Trophoblast cell (in vitro differentiated cells and primary cell): Measurements from ENCODE around the gene PLXNA2.

Experiments used
- DNase-seq, 2 donors: peaks; one replicate each; pipeline ENCODE4 v3.0.0-alpha.2; 2016
- H2AFZ ChIP-seq: 2 replicates; pipeline ENCODE4 v1.6.1; 2013; ENCODE audit warnings: low read length, moderate library complexity, mild to moderate bottlenecking; ENCODE audit not compliant: insufficient read depth, poor library complexity
- H2AK5ac ChIP-seq: 2 replicates; pipeline ENCODE4 v1.6.1; 2013; ENCODE audit warnings: mild to moderate bottlenecking, low read length
- H2BK120ac ChIP-seq: 2 replicates; pipeline ENCODE4 v1.6.1; 2013; ENCODE audit warnings: low read length, mild to moderate bottlenecking, moderate library complexity; ENCODE audit not compliant: insufficient read depth, poor library complexity
- H2BK12ac ChIP-seq: 2 replicates; pipeline ENCODE4 v1.6.1; 2013; ENCODE audit warnings: mild to moderate bottlenecking, low read length, moderate library complexity
- H2BK5ac ChIP-seq: 2 replicates; pipeline ENCODE4 v1.6.1; 2013; ENCODE audit warnings: low read length, low read depth, moderate library complexity, mild to moderate bottlenecking; ENCODE audit not compliant: poor library complexity
- H3K14ac ChIP-seq: 2 replicates; pipeline ENCODE4 v1.6.1; 2013; ENCODE audit warnings: mild to moderate bottlenecking, low read length
- H3K18ac ChIP-seq: 2 replicates; pipeline ENCODE4 v1.6.1; 2013; ENCODE audit warnings: mild to moderate bottlenecking, low read length
- H3K23ac ChIP-seq: 2 replicates; pipeline ENCODE4 v1.6.1; 2013; ENCODE audit warnings: low read length
- H3K27ac ChIP-seq: 2 replicates; pipeline ENCODE4 v1.5.1; 2013; ENCODE audit warnings: low read depth, mild to moderate bottlenecking, inconsistent platforms, low read length, moderate library complexity
- H3K27me3 ChIP-seq: 2 replicates; pipeline ENCODE4 v1.6.1; 2013; ENCODE audit warnings: inconsistent platforms, mild to moderate bottlenecking, low read length, moderate library complexity; ENCODE audit not compliant: insufficient read depth
- H3K36me3 ChIP-seq, 2 experiments: 1 replicate in 1 of 2; 2 replicates in 1 of 2; pipeline ENCODE4 v1.6.1; 2013; ENCODE audit warnings: low read length in 2 of 2, mild to moderate bottlenecking in 2 of 2, moderate library complexity in 1 of 2; ENCODE audit not compliant: insufficient read depth in 2 of 2, control insufficient read depth in 1 of 2
- H3K4ac ChIP-seq: 2 replicates; pipeline ENCODE4 v1.6.1; 2013; ENCODE audit warnings: low read depth, mild to moderate bottlenecking, low read length, moderate library complexity
- H3K4me1 ChIP-seq, 2 experiments: 1 replicate in 1 of 2; 2 replicates in 1 of 2; pipeline ENCODE4 v1.6.1; 2013; ENCODE audit warnings: low read length in 2 of 2, mild to moderate bottlenecking in 2 of 2, moderate library complexity in 1 of 2; ENCODE audit not compliant: insufficient read depth in 2 of 2, control insufficient read depth in 1 of 2
- H3K4me2 ChIP-seq: 2 replicates; pipeline ENCODE4 v1.6.1; 2013; ENCODE audit warnings: inconsistent platforms, mild to moderate bottlenecking, low read length, moderate library complexity
- H3K4me3 ChIP-seq: 2 replicates; pipeline ENCODE4 v1.5.1; 2013; ENCODE audit warnings: mild to moderate bottlenecking, low read depth, low read length, inconsistent platforms
- H3K79me1 ChIP-seq: one replicate; pipeline ENCODE4 v1.6.1; 2013; ENCODE audit warnings: low read length
- H3K79me2 ChIP-seq: 2 replicates; pipeline ENCODE4 v1.6.1; 2013; ENCODE audit warnings: low read length, mild to moderate bottlenecking; ENCODE audit not compliant: control insufficient read depth, insufficient read depth, poor library complexity
- H3K9ac ChIP-seq: 2 replicates; pipeline ENCODE4 v1.6.1; 2013; ENCODE audit warnings: mild to moderate bottlenecking, low read length
- H3K9me3 ChIP-seq: 2 replicates; pipeline ENCODE4 v1.6.1; 2013; ENCODE audit warnings: low read depth, mild to moderate bottlenecking, control low read depth, inconsistent platforms, low read length; ENCODE audit not compliant: insufficient read depth
- H4K12ac ChIP-seq: 2 replicates; pipeline ENCODE4 v1.6.1; 2013; ENCODE audit warnings: low read depth, mild to moderate bottlenecking, low read length, moderate library complexity
- H4K8ac ChIP-seq: 2 replicates; pipeline ENCODE4 v1.6.1; 2013; ENCODE audit warnings: low read depth, mild to moderate bottlenecking, low read length, moderate library complexity
- H4K91ac ChIP-seq: one replicate; pipeline ENCODE4 v1.6.1; 2013; ENCODE audit warnings: low read depth, mild to moderate bottlenecking, low read length, moderate library complexity
- WGBS: extraction: QIAGEN DNeasy Blood & Tissue Kit; methylation state at CpG from one replicate; pipeline ENCODE4 v1.1.7; 2013; ENCODE audit warnings: missing lambda C conversion rate; ENCODE audit not compliant: insufficient read length, insufficient coverage; ENCODE audit errors: extremely low coverage; 5-methylcytosine and 5-hydroxymethylcytosine counted together

The PLXNA2 gene

DNA sequence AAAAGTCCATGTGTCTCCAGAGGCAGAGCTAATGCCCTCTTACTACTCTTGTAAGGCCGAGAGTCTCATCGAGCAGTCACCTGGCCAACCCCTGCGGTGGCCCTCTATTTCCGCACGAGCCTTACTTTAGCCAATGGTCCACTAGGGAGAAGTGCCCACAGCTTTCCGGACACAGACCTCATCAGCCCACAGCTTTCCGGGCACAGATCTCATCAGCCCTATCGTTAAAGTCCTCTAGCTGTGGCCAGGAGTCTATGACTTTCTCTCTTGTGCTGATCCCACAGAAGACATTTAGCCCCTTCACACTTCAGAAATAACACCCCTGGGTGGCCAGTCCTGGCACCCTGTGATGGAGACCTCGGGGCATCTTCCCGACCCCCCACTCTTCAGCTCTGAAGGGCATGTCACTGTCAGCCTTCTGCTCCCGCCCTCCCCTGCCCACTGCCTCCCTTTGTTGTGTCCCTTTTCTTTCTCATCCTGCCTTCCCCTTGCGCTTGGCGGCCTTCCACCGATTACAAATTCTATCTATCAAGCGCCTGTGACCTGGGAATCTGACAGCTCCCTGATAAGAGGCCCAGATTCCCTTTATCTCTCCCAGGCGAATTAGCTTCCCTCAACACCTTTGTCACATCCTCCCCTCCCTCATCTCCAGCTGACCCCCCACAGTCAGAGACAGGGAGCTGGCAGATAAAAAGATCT is 161.0 kb downstream of the PLXNA2 start:
- Histone ChIP-seq H3K4me1 (no peaks in the 10 kb centered on the region), H3K27ac (no peak overlapping the region), H2AK5ac (no peak overlapping the region), H3K79me1 (no peaks in the 10 kb centered on the region), H3K14ac (no peak overlapping the region), H2BK120ac (no peak overlapping the region), H3K4me2 (no peak overlapping the region), H3K9ac (no peak overlapping the region), H3K18ac (no peak overlapping the region), H2BK5ac (no peak overlapping the region), H3K9me3 (peaks cover 2% of the 10 kb centered on the region), H3K36me3 (peaks cover 53 to 70% of the 10 kb centered on the region in 2 experiments), H4K8ac (no peak overlapping the region), H3K4me3 (no peak overlapping the region), H4K12ac (no peak overlapping the region), H2AFZ (no peak overlapping the region), H3K23ac (no peak overlapping the region), H3K4ac (no peak overlapping the region), H3K27me3 (no peaks in the 10 kb centered on the region), H2BK12ac (no peak overlapping the region), H4K91ac (no peak overlapping the region), H3K79me2 (no peaks in the 10 kb centered on the region)
- WGBS: no CpG with 5 or more reads among the region's 16 CpGs
- DNase-seq: no peak

DNA sequence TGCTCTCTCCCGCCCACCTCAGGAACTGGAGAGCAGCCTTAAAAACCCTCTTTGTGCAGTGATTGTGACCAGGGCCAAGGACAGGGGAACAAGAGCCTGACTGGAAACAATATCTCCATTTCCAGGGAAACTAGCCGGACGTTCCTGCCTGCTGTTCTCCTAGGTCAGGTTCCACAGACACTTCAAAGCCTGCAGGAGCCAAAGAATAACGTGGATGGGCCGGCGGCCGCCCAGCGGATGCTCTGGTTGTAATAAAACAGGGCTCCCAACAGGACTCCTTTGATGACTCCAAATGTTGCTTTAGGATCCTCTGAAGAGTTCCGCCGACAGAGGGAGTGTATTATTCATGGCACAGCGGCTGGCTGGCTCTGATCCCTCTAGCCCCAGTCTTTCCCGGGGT is 162.2 kb downstream of the PLXNA2 start:
- Histone ChIP-seq H3K27ac (no peak overlapping the region), H3K23ac (no peak overlapping the region), H3K9ac (no peak overlapping the region), H2BK12ac (no peak overlapping the region), H3K18ac (no peak overlapping the region), H3K27me3 (no peaks in the 10 kb centered on the region), H4K12ac (no peak overlapping the region), H3K36me3 (peaks cover 59 to 71% of the 10 kb centered on the region in 2 experiments), H3K4me2 (no peak overlapping the region), H3K4ac (no peak overlapping the region), H3K79me1 (no peaks in the 10 kb centered on the region), H3K9me3 (peaks cover 2% of the 10 kb centered on the region), H2BK120ac (no peak overlapping the region), H2AK5ac (no peak overlapping the region), H2AFZ (no peak overlapping the region), H3K14ac (no peak overlapping the region), H2BK5ac (no peak overlapping the region), H3K4me1 (no peaks in the 10 kb centered on the region), H3K4me3 (no peak overlapping the region), H4K91ac (no peak overlapping the region), H4K8ac (no peak overlapping the region), H3K79me2 (no peaks in the 10 kb centered on the region)
- DNase-seq: no peak
- no CpG with 5 or more reads among the region's 12 CpGs for WGBS

DNA sequence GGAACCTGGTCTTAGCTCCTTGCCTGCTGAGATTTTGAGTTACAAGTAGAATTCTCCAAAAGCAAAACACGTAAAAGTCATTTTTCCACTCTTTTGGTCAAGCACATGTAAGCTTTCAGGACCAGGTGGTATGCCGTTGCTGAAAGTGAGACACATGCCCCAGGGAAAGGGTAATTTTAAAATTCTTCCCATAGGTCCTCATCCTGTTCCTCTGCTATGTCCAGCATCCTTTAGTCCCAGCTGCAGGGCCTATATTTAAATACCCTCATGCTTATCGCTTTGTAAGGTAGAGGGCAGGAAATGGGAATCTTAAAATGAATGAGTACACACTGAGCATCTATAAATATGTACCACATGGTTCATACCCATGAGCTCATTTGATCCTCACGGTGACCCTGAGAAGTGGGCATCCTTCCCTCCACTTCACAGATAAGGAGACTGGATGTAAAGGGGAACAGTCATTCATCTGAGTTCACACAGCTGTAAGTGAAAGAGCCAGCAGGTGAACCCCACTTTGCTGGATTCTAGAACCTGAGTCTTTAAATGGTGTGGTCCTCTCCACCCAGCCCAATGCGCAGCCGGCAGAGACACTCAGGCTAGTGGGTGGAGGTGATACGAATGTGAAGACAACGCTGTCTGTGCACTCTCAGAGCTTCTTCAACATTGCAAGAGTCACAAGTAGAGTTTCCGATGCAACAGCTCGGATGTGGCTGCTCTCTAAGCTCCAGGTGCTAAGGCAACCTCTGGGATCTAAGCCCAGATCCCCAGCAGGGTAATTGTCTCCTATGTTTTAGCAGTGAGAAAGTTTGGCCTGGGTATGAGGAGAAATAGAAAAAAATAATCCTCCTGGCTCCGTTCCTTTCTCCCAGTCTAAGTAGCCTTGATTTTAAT is 163.5 kb downstream of the PLXNA2 start:
- no peak overlapping the region for H3K14ac ChIP-seq
- H2AK5ac ChIP-seq: no peak overlapping the region
- no peak overlapping the region for H3K18ac ChIP-seq
- H2BK12ac ChIP-seq: no peak overlapping the region
- no peaks in the 10 kb centered on the region for H3K9me3 ChIP-seq
- no peak overlapping the region for H3K4ac ChIP-seq
- peaks cover 56 to 65% of the 10 kb centered on the region in 2 experiments for H3K36me3 ChIP-seq
- no peak overlapping the region for H2AFZ ChIP-seq
- H3K79me2 ChIP-seq: no peaks in the 10 kb centered on the region
- WGBS: no CpG with 5 or more reads among the region's 11 CpGs
- no peaks in the 10 kb centered on the region for H3K4me1 ChIP-seq
- H3K23ac ChIP-seq: no peak overlapping the region
- no peak overlapping the region for H4K91ac ChIP-seq
- H3K4me2 ChIP-seq: no peak overlapping the region
- no peak overlapping the region for H3K27ac ChIP-seq
- no peak overlapping the region for H2BK5ac ChIP-seq
- no peaks in the 10 kb centered on the region for H3K79me1 ChIP-seq
- DNase-seq: peak; percentile 65 to 86
- no peak overlapping the region for H4K8ac ChIP-seq
- no peak overlapping the region for H3K4me3 ChIP-seq
- H3K27me3 ChIP-seq: no peaks in the 10 kb centered on the region
- H2BK120ac ChIP-seq: no peak overlapping the region
- no peak overlapping the region for H3K9ac ChIP-seq
- H4K12ac ChIP-seq: no peak overlapping the region

DNA sequence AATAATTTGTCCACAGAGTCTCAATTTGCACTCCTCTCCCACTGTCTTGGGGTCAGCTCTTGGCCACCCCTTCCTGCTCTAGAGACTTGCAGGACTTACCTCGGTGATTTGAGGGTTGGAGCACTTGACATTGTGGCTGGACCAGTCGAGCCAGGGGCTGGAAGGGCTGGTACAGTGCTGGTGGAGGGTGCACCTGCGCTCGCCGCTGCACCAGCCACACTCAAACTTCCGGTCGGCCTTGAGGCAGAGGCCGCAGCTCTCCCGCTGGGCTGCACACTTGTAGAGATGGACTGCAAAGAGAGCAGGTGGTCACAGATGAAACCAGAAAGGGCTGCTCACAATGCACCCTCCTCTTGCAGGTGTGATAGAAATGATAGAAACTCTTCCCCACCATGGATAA is 165.0 kb downstream of the PLXNA2 start:
- H3K79me2 ChIP-seq: no peaks in the 10 kb centered on the region
- H2AFZ ChIP-seq: no peak overlapping the region
- H2BK120ac ChIP-seq: no peak overlapping the region
- H3K79me1 ChIP-seq: no peaks in the 10 kb centered on the region
- H4K91ac ChIP-seq: no peak overlapping the region
- DNase-seq: no peak
- no peak overlapping the region for H3K27ac ChIP-seq
- H3K14ac ChIP-seq: no peak overlapping the region
- no peak overlapping the region for H3K4ac ChIP-seq
- peaks cover 50 to 59% of the 10 kb centered on the region in 2 experiments for H3K36me3 ChIP-seq
- no peak overlapping the region for H3K18ac ChIP-seq
- no peak overlapping the region for H2AK5ac ChIP-seq
- no peak overlapping the region for H4K12ac ChIP-seq
- no peak overlapping the region for H2BK5ac ChIP-seq
- H3K4me1 ChIP-seq: no peaks in the 10 kb centered on the region
- H3K4me2 ChIP-seq: no peak overlapping the region
- peaks cover 2% of the 10 kb centered on the region for H3K9me3 ChIP-seq
- WGBS: no CpG with 5 or more reads among the region's 9 CpGs
- H3K9ac ChIP-seq: no peak overlapping the region
- no peak overlapping the region for H3K23ac ChIP-seq
- H4K8ac ChIP-seq: no peak overlapping the region
- no peak overlapping the region for H3K4me3 ChIP-seq
- H3K27me3 ChIP-seq: no peaks in the 10 kb centered on the region
- no peak overlapping the region for H2BK12ac ChIP-seq
